ENCODE measurements around the gene CIZ1. TPM values are rescaled to one million over a fixed set of nuclear protein-coding genes. Genes with fewer than 3 reads are reported as not detected.

Gene CIZ1
- total RNA-seq, 2 donors from 2014 or later, result 97.5 to 97.7 TPM

GRCh38 chr9:128180447-128180846 is 10.9 kb downstream of the CIZ1 start:
- no peak for DNase-seq
- Histone ChIP-seq H3K4me3 (no peak overlapping the region), H3K27ac (no peak overlapping the region), H3K9ac (ENCODE audit: low read depth in 2 of 2, low read length in 2 of 2) (no peak overlapping the region), H3K9me3 (no peaks in the 10 kb centered on the region), H3K4me1 (no peaks in the 10 kb centered on the region), H3K27me3 (no peaks in the 10 kb centered on the region), H3K36me3 (peaks cover 18% of the 10 kb centered on the region)
- intact Hi-C loops (cut with DNase I), result loop anchor here (10.0 kb wide), 1 partner anchor 164 kb away; the partner anchor contains the start of gene SLC27A4
- TF ChIP-seq, protein P1, sequence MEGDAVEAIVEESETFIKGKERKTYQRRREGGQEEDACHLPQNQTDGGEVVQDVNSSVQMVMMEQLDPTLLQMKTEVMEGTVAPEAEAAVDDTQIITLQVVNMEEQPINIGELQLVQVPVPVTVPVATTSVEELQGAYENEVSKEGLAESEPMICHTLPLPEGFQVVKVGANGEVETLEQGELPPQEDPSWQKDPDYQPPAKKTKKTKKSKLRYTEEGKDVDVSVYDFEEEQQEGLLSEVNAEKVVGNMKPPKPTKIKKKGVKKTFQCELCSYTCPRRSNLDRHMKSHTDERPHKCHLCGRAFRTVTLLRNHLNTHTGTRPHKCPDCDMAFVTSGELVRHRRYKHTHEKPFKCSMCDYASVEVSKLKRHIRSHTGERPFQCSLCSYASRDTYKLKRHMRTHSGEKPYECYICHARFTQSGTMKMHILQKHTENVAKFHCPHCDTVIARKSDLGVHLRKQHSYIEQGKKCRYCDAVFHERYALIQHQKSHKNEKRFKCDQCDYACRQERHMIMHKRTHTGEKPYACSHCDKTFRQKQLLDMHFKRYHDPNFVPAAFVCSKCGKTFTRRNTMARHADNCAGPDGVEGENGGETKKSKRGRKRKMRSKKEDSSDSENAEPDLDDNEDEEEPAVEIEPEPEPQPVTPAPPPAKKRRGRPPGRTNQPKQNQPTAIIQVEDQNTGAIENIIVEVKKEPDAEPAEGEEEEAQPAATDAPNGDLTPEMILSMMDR (IDR thresholded peaks at IDR 0.05), result no peak

DNA sequence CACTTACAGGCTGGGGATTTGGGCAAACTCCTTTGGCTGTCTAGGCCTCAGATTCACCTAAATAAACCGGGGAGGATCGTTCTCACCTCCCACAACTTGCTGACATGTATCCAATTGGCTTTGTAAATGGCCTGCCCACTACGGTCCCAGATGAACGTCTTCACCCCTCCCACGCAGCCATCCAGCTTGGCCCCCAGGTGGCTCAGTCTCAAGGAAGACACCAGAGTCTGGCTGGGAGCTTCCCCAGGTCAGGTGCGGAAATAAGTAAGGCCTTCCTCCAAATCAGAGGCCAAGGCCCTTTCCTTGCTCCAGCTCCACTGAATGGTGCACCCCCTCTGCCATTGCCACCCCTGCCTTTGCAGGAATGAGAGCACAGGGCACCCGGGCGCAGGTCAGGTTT is 11.4 kb downstream of the CIZ1 start:
- Histone ChIP-seq H3K9me3 (no peaks in the 10 kb centered on the region), H3K27ac (no peak overlapping the region), H3K27me3 (no peaks in the 10 kb centered on the region), H3K4me3 (no peak overlapping the region), H3K36me3 (peaks cover 18% of the 10 kb centered on the region), H3K9ac (ENCODE audit: low read depth in 2 of 2, low read length in 2 of 2) (no peak overlapping the region), H3K4me1 (no peaks in the 10 kb centered on the region)
- DNase-seq, result no peak
- TF ChIP-seq, protein P1 (IDR thresholded peaks at IDR 0.05), result no peak
- intact Hi-C loops (cut with DNase I), result loop anchor here (10.0 kb wide), 1 partner anchor 165 kb away; the partner anchor contains the start of gene SLC27A4

DNA sequence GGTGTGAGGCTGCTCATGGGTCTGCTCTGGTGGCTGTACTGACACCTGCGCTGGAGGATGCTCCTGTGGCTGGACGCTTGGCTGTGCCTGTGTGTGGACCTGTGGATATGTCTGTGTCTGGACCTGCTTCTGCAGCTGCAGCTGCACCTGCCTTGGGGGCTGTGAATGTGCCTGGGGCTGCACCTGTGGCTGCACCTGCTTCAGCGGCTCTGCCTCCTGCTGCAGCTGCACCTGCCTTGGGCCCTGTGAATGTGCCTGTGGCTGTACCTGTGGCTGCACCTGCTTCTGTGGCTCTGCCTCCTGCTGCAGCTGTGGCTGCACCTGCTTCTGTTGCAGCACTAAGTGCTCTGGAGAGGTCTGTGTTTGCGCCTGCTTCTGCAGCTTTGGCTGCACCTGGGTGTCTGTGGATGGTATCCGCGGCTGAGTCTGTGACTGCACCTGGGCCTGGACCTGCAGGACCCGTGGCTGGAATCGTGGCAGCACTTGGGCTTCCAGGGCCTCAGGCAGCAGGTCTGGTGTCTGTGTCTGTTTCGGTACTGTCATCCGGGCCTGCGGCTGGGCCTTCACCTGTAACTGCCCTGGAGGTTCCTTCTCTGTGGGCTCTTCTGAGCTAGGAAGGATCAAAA is 12.5 kb downstream of the CIZ1 start:
- TF ChIP-seq, protein P1 (IDR thresholded peaks at IDR 0.05), result no peak
- H3K27me3 ChIP-seq, result no peaks in the 10 kb centered on the region
- DNase-seq, result no peak

DNA sequence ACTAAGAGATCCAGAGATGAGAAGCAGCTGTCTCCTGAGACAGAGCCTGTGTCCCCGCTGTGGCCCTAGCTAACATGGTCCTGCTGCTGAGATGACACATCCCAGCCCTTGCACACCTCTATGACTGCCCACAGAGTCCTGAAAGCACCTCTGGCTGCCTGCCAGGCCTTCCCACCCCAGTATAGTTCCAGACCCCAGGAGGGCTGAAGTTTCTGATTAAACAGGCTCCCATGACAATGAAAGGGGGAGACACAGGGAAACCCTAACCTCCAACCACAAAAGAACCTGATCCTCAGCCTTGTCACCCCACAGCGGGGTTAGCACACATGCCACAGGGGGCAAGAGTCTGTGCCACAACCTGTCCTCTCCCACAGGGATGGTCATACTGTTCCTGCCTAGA is 15.6 kb downstream of the CIZ1 start:
- intact Hi-C loops (cut with DNase I), result no loop called here
- H3K27me3 ChIP-seq, result no peaks in the 10 kb centered on the region
- H3K9me3 ChIP-seq, result no peaks in the 10 kb centered on the region
- H3K36me3 ChIP-seq, result peaks cover 17% of the 10 kb centered on the region
- no peak overlapping the region for H3K4me3 ChIP-seq
- H3K27ac ChIP-seq, result no peak overlapping the region
- H3K4me1 ChIP-seq, result no peaks in the 10 kb centered on the region
- no peak overlapping the region for H3K9ac ChIP-seq (ENCODE audit: low read depth in 2 of 2, low read length in 2 of 2)
- TF ChIP-seq, protein P1 (IDR thresholded peaks at IDR 0.05), result no peak
- DNase-seq, result no peak

More for the DNA sequence above, 12.5 kb downstream of the CIZ1 start:
- Histone ChIP-seq H3K4me3 (no peak overlapping the region), H3K4me1 (no peaks in the 10 kb centered on the region), H3K36me3 (peaks cover 18% of the 10 kb centered on the region), H3K9ac (ENCODE audit: low read depth in 2 of 2, low read length in 2 of 2) (no peak overlapping the region), H3K9me3 (no peaks in the 10 kb centered on the region), H3K27ac (no peak overlapping the region)
- intact Hi-C loops (cut with DNase I), result no loop called here

GRCh38 chr9:128175102-128175563 is 16.2 kb downstream of the CIZ1 start:
- DNase-seq, result no peak
- H3K4me1 ChIP-seq, result no peaks in the 10 kb centered on the region
- no peaks in the 10 kb centered on the region for H3K9me3 ChIP-seq
- H3K36me3 ChIP-seq, result peaks cover 13% of the 10 kb centered on the region
- no peak overlapping the region for H3K9ac ChIP-seq (ENCODE audit: low read depth in 2 of 2, low read length in 2 of 2)
- TF ChIP-seq, protein P1 (IDR thresholded peaks at IDR 0.05), result no peak
- H3K27me3 ChIP-seq, result no peaks in the 10 kb centered on the region
- no peak overlapping the region for H3K27ac ChIP-seq
- no peak overlapping the region for H3K4me3 ChIP-seq
- intact Hi-C loops (cut with DNase I), result no loop called here
